KMS-11 (cell line): ENCODE results near the gene TBCD.

Experiments
- H2AFZ ChIP-seq: fragments of 200-600 bp; sonication (generic); 2 replicates; pipeline ENCODE4 v1.6.1; 2016; ENCODE audit warnings: antibody characterized with exemption, mixed run types, low read depth
- H3K27ac ChIP-seq: fragments of 200-600 bp; sonication (generic); 2 replicates; pipeline ENCODE4 v1.6.1; 2016; ENCODE audit warnings: mild to moderate bottlenecking, mixed run types
- H3K27me3 ChIP-seq: fragments of 200-600 bp; sonication (generic); 2 replicates; pipeline ENCODE4 v1.6.1; 2017; ENCODE audit warnings: mild to moderate bottlenecking, low read depth, mixed run types, moderate library complexity; ENCODE audit not compliant: insufficient read depth
- H3K36me3 ChIP-seq: fragments of 200-600 bp; sonication (generic); 2 replicates; pipeline ENCODE4 v1.6.1; 2017; ENCODE audit warnings: mild to moderate bottlenecking, mixed run types; ENCODE audit not compliant: insufficient read depth
- H3K4me1 ChIP-seq: fragments of 200-600 bp; sonication (generic); 2 replicates; pipeline ENCODE4 v1.6.1; 2016; ENCODE audit warnings: mild to moderate bottlenecking, low read depth, mixed run types; ENCODE audit not compliant: poor library complexity, severe bottlenecking
- H3K4me2 ChIP-seq: fragments of 200-600 bp; sonication (generic); 2 replicates; pipeline ENCODE4 v1.7.0; 2016; ENCODE audit warnings: mild to moderate bottlenecking, mixed run types
- H3K4me3 ChIP-seq: fragments of 200-600 bp; sonication (generic); IDR thresholded peaks from 2 replicates; pipeline ENCODE4 v1.6.1; 2017; ENCODE audit warnings: low read depth, low read length, mixed read lengths; ENCODE audit not compliant: insufficient read depth
- H3K79me2 ChIP-seq: fragments of 200-600 bp; sonication (generic); 2 replicates; pipeline ENCODE4 v1.6.1; 2016; ENCODE audit warnings: low read depth, mixed run types; ENCODE audit not compliant: insufficient read depth
- H3K9ac ChIP-seq: fragments of 200-600 bp; sonication (generic); 2 replicates; pipeline ENCODE4 v1.6.1; 2016; ENCODE audit warnings: mild to moderate bottlenecking, mixed run types
- H4K20me1 ChIP-seq: fragments of 200-600 bp; sonication (generic); 2 replicates; pipeline ENCODE4 v1.6.1; 2016; ENCODE audit warnings: mild to moderate bottlenecking, mixed run types; ENCODE audit not compliant: insufficient read depth
- CTCF ChIP-seq: fragments of 200-600 bp; sonication (generic); conservative IDR thresholded peaks from 2 replicates; pipeline ENCODE4 v1.6.1; 2017; ENCODE audit warnings: low read depth, mild to moderate bottlenecking, antibody characterized with exemption, low read length, moderate library complexity, mixed read lengths

TBCD gene

DNA sequence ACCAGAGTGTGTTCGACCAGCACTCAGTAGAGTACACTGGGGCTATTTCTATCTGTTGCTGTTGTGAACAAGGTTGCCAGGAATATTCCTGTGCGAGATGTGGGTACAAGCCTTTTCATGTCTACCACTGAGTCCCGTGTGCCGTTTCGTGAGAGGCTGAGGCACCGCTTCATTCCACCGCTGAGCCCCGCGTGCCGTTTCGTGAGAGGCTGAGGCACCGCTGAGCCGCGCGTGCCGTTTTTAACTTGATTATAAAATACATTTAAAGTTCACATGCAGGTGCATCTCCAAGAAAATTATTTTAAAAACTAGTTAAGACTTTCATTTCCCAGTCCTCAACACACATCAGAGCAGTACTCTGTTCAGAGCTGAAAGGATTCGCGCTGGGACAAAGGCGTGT is 166.6 kb downstream of the TBCD start:
- Histone ChIP-seq H4K20me1 (no peaks in the 10 kb centered on the region), H2AFZ (no peak overlapping the region), H3K27me3 (no peaks in the 10 kb centered on the region), H3K79me2 (no peaks in the 10 kb centered on the region), H3K36me3 (no peaks in the 10 kb centered on the region; the same call in 1 of the 2 replicates), H3K4me2 (no peak overlapping the region), H3K9ac (no peak overlapping the region), H3K4me1 (no peaks in the 10 kb centered on the region), H3K4me3 (no peak overlapping the region), H3K27ac (no peak overlapping the region)
- no peak for TF ChIP-seq CTCF

GRCh38 chr17:82920150-82920549 is 168.3 kb downstream of the TBCD start:
- Histone ChIP-seq H3K4me2 (no peak overlapping the region), H3K4me1 (no peaks in the 10 kb centered on the region), H3K27ac (no peak overlapping the region), H3K79me2 (no peaks in the 10 kb centered on the region), H3K36me3 (no peaks in the 10 kb centered on the region; the same call in 1 of the 2 replicates), H3K4me3 (no peak overlapping the region), H2AFZ (no peak overlapping the region), H4K20me1 (no peaks in the 10 kb centered on the region), H3K9ac (no peak overlapping the region), H3K27me3 (no peaks in the 10 kb centered on the region)
- no peak for TF ChIP-seq CTCF

GRCh38 chr17:82920715-82921114 is 168.8 kb downstream of the TBCD start:
- no peaks in the 10 kb centered on the region for H4K20me1 ChIP-seq
- no peak overlapping the region for H3K9ac ChIP-seq
- no peak overlapping the region for H3K4me3 ChIP-seq

DNA sequence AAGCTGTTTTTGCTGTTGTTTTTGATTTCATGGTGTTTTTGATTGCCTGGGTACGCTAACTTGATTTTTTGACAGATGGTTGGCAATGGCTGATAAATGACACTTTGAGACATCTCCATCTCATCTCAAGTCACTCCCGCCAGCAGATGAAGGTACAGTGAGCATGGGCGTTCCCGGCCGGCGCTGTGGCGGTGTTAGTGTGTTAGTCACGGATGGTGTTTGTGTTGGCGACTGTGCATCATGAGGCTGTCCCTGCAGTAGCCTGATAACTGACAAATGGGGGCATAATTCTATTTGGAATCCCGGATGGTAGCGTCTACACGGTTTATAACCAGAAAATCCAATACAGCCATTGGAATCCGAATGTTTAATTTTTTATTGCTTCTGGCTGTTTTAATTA is 169.6 kb downstream of the TBCD start:
- Histone ChIP-seq H3K4me1 (no peaks in the 10 kb centered on the region), H3K27me3 (no peaks in the 10 kb centered on the region), H3K27ac (no peak overlapping the region), H4K20me1 (no peaks in the 10 kb centered on the region), H3K36me3 (no peaks in the 10 kb centered on the region; the same call in 1 of the 2 replicates), H3K79me2 (no peaks in the 10 kb centered on the region), H3K9ac (no peak overlapping the region), H2AFZ (no peak overlapping the region), H3K4me2 (no peak overlapping the region), H3K4me3 (no peak overlapping the region)
- no peak for TF ChIP-seq CTCF

More at GRCh38 chr17:82920715-82921114, 168.8 kb downstream of the TBCD start:
- TF ChIP-seq CTCF: no peak
- Histone ChIP-seq H3K4me1 (no peaks in the 10 kb centered on the region), H3K27ac (no peak overlapping the region), H3K27me3 (no peaks in the 10 kb centered on the region), H3K79me2 (no peaks in the 10 kb centered on the region), H3K4me2 (no peak overlapping the region), H2AFZ (no peak overlapping the region), H3K36me3 (no peaks in the 10 kb centered on the region; the same call in 1 of the 2 replicates)

GRCh38 chr17:82922646-82923045 is 170.8 kb downstream of the TBCD start:
- no peaks in the 10 kb centered on the region; the same call in 1 of the 2 replicates for H3K36me3 ChIP-seq
- no peak overlapping the region for H3K4me2 ChIP-seq
- no peaks in the 10 kb centered on the region for H4K20me1 ChIP-seq
- H3K27ac ChIP-seq: no peak overlapping the region
- no peak overlapping the region for H2AFZ ChIP-seq
- TF ChIP-seq CTCF: no peak
- H3K27me3 ChIP-seq: no peaks in the 10 kb centered on the region
- no peaks in the 10 kb centered on the region for H3K4me1 ChIP-seq
- H3K4me3 ChIP-seq: no peak overlapping the region
- no peak overlapping the region for H3K9ac ChIP-seq
- no peaks in the 10 kb centered on the region for H3K79me2 ChIP-seq
